Activated CD8-positive, alpha-beta T cell treated with anti-CD3 and anti-CD28 coated beads for 36 hours (primary cell): ENCODE data around the gene DNAH3. TPM values are rescaled to one million over a fixed set of nuclear protein-coding genes. Genes with fewer than 3 reads are reported as not detected.

Source experiments
- ATAC-seq: fragments of 200-7000 bp; cut with Tn5 transposase; one replicate; pipeline ENCODE4 v1.10.0; 2021; ENCODE audit warnings: mild to moderate bottlenecking, moderate library complexity
- CTCF ChIA-PET: fragments of 350-600 bp; sonication (Branson Sonifier 250); formaldehyde crosslinking; loops from one replicate; lab custom pipeline; 2021; ENCODE audit warnings: antibody characterized with exemption; lab: Charles Lee
- POLR2A ChIA-PET: fragments of 350-600 bp; sonication (Branson Sonifier 250); formaldehyde crosslinking; loops from one replicate; lab custom pipeline; 2021; ENCODE audit warnings: antibody characterized with exemption; lab: Charles Lee
- DNase-seq: peaks from one replicate; pipeline ENCODE4 v3.0.0-alpha.2; 2020
- H3K27ac Mint-ChIP-seq: one replicate; pipeline ENCODE4 v1.8.0; 2021; ENCODE audit warnings: mild to moderate bottlenecking, mixed read lengths
- H3K27me3 Mint-ChIP-seq: one replicate; pipeline ENCODE4 v1.8.0; 2021; ENCODE audit warnings: mixed read lengths
- H3K36me3 Mint-ChIP-seq: one replicate; pipeline ENCODE4 v1.8.0; 2021; ENCODE audit warnings: low read depth, mixed read lengths
- H3K4me1 Mint-ChIP-seq: one replicate; pipeline ENCODE4 v1.8.0; 2021; ENCODE audit warnings: low read depth, mixed read lengths
- H3K4me3 Mint-ChIP-seq: one replicate; pipeline ENCODE4 v1.8.0; 2021; ENCODE audit warnings: mild to moderate bottlenecking, moderate library complexity, mixed read lengths
- H3K9me3 Mint-ChIP-seq: one replicate; pipeline ENCODE4 v1.8.0; 2021; ENCODE audit warnings: mixed read lengths
- CTCF ChIP-seq: fragments of 200-600 bp; IDR thresholded peaks from one replicate; pipeline ENCODE4 v1.8.0; 2022; ENCODE audit warnings: antibody characterized with exemption, mild to moderate bottlenecking
- intact Hi-C: fragments of 100-400 bp; cut with micrococcal nuclease; formaldehyde crosslinking; loops from one replicate; pipeline ENCODE4 v1.10.0; 2022
- total RNA-seq, 2 experiments: library from RNA; stranded (reverse); gene quantifications; one replicate each; pipeline ENCODE4 v1.2.3, GENCODE V29; 2021

Gene DNAH3
- total RNA-seq, 2 experiments from 2014 or later, result 0.02 TPM; not detected in 1

GRCh38 chr16:20916289-20916688, 234.4 kb downstream of the DNAH3 start:
- H3K27ac Mint-ChIP-seq, result peak overlapping the region; percentile 44

GRCh38 chr16:20911361-20911760, 239.3 kb downstream of the DNAH3 start:
- DNase-seq (peak; percentile 20), ATAC-seq (peak; percentile 49)
- Mint-ChIP-seq H3K27ac (peak overlapping the region; percentile 86), H3K4me3 (peak overlapping the region; percentile 18), H3K27me3 (no peaks in the 10 kb centered on the region), H3K9me3 (no peaks in the 10 kb centered on the region), H3K4me1 (peaks cover 47% of the 10 kb centered on the region), H3K36me3 (peaks cover 21% of the 10 kb centered on the region)
- ChIA-PET CTCF (interaction anchor here (0.7 to 1.9 kb wide), 5 partner anchors 9 to 36 kb away, joined by 3 to 5 read pairs (median 4); partner anchors contain the start of genes DCUN1D3 and LYRM1), POLR2A (interaction anchor here (1.3 to 1.8 kb wide), 3 partner anchors 9 to 37 kb away, joined by 5 to 13 read pairs (median 5); partner anchors contain the start of genes DCUN1D3 and LYRM1)
- no peak for TF ChIP-seq CTCF
- intact Hi-C loops, result no loop called here

More at GRCh38 chr16:20916289-20916688, 234.4 kb downstream of the DNAH3 start:
- ATAC-seq (no peak), DNase-seq (no peak)
- Mint-ChIP-seq H3K27me3 (no peaks in the 10 kb centered on the region), H3K9me3 (no peaks in the 10 kb centered on the region), H3K4me1 (peaks cover 40% of the 10 kb centered on the region), H3K36me3 (peaks cover 24% of the 10 kb centered on the region), H3K4me3 (no peak overlapping the region)
- intact Hi-C loops, result no loop called here
- ChIA-PET CTCF (no interaction called here), POLR2A (no interaction called here)
- no peak for TF ChIP-seq CTCF

- H3K27ac Mint-ChIP-seq, result peak overlapping the region; percentile 86
- H3K36me3 Mint-ChIP-seq, result peaks cover 23% of the 10 kb centered on the region
- no peak for TF ChIP-seq CTCF
- ChIA-PET POLR2A (interaction anchor here (1.3 to 1.8 kb wide), 3 partner anchors 8 to 36 kb away, joined by 5 to 13 read pairs (median 5); partner anchors contain the start of genes DCUN1D3 and LYRM1), CTCF (interaction anchor here (1.3 to 1.9 kb wide), 4 partner anchors 9 to 28 kb away, joined by 3 to 5 read pairs (median 4); partner anchors contain the start of genes DCUN1D3 and LYRM1)
- no peaks in the 10 kb centered on the region for H3K9me3 Mint-ChIP-seq
- H3K4me3 Mint-ChIP-seq, result no peak overlapping the region
- ATAC-seq (peak; percentile 82), DNase-seq (no peak)
- H3K27me3 Mint-ChIP-seq, result no peaks in the 10 kb centered on the region
- intact Hi-C loops, result no loop called here
- H3K4me1 Mint-ChIP-seq, result peaks cover 51% of the 10 kb centered on the region
These were observed 239.8 kb downstream of the DNAH3 start for GRCh38 chr16:20910781-20911321.

- no peaks in the 10 kb centered on the region for H3K27me3 Mint-ChIP-seq
- intact Hi-C loops, result no loop called here
- POLR2A ChIA-PET, result interaction anchor here (0.6 to 1.0 kb wide), 2 partner anchors 11 to 24 kb away, joined by 3 read pairs; no protein-coding TSS in a partner anchor
- no peak for TF ChIP-seq CTCF
- no peak overlapping the region for H3K27ac Mint-ChIP-seq
- peaks cover 41% of the 10 kb centered on the region for H3K36me3 Mint-ChIP-seq
- H3K4me3 Mint-ChIP-seq, result no peak overlapping the region
- DNase-seq (no peak), ATAC-seq (no peak)
- H3K9me3 Mint-ChIP-seq, result no peaks in the 10 kb centered on the region
- CTCF ChIA-PET, result interaction anchor here (0.9 to 1.1 kb wide), 2 partner anchors 31 to 32 kb away, joined by 3 read pairs; no protein-coding TSS in a partner anchor
- peaks cover 80% of the 10 kb centered on the region for H3K4me1 Mint-ChIP-seq
These were observed 244.0 kb downstream of the DNAH3 start for GRCh38 chr16:20906341-20907255.
